Measurements from ENCODE around the gene INTS11. TPM values are rescaled to one million over a fixed set of nuclear protein-coding genes. Genes with fewer than 3 reads are reported as not detected.

INTS11 gene
- total RNA-seq, 4 donors from 2014 or later = 61.5 to 82.0 (median 63.6) TPM

- DNase-seq = no peak
- Histone ChIP-seq H3K4me1 (peaks cover 23 to 67% (median 37%) of the 10 kb centered on the region in 3 donors), H3K36me3 (no peaks in the 10 kb centered on the region), H3K9me3 (no peaks in the 10 kb centered on the region), H3K4me3 (no peak overlapping the region), H3K27me3 (peaks cover 0 to 60% (median under 1%) of the 10 kb centered on the region in 4 donors), H3K27ac (peak overlapping the region; percentile 65 to 92 (median 85))
- intact Hi-C loops (cut with DNase I) = no loop called here
- 77 to 80% methylated on average over 14 of the region's 20 CpGs for whole genome bisulfite sequencing, 2 donors
- no peak for TF ChIP-seq CTCF (IDR thresholded peaks at IDR 0.05)
- TF ChIP-seq POLR2A (IDR thresholded peaks at IDR 0.05) = no peak
These were observed 36.2 kb upstream of the INTS11 start for GRCh38 chr1:1360506-1361169.

- no peaks in the 10 kb centered on the region for H3K36me3 ChIP-seq
- TF ChIP-seq CTCF (IDR thresholded peaks at IDR 0.05) = no peak
- no peak for TF ChIP-seq POLR2A (IDR thresholded peaks at IDR 0.05)
- no peaks in the 10 kb centered on the region for H3K9me3 ChIP-seq
- peak overlapping the region in 1 of 4 donors; percentile 12 for H3K4me3 ChIP-seq
- DNase-seq = no peak
- intact Hi-C loops (cut with DNase I) = no loop called here
- peak overlapping the region; percentile 65 to 92 (median 85) for H3K27ac ChIP-seq
- WGBS, 2 donors = 30 to 43% methylated on average over 6 to 7 of the region's 28 CpGs
- peaks cover 31 to 75% (median 37%) of the 10 kb centered on the region in 3 donors for H3K4me1 ChIP-seq
- H3K27me3 ChIP-seq = peaks cover 0 to 68% (median 4%) of the 10 kb centered on the region in 4 donors
These were observed 35.4 kb upstream of the INTS11 start for GRCh38 chr1:1359664-1360468.

GRCh38 chr1:1359308-1359663, 34.8 kb upstream of the INTS11 start:
- WGBS, 2 donors = 80% methylated on average over 1 to 2 of the region's 6 CpGs
- Histone ChIP-seq H3K4me1 (peaks cover 35 to 81% (median 37%) of the 10 kb centered on the region in 3 donors), H3K27me3 (peaks cover 0 to 73% (median 6%) of the 10 kb centered on the region in 4 donors), H3K36me3 (peaks cover 0 to 3% (median 0%) of the 10 kb centered on the region in 3 donors), H3K27ac (peak overlapping the region; percentile 65 to 92 (median 85)), H3K9me3 (no peaks in the 10 kb centered on the region), H3K4me3 (peak overlapping the region in 1 of 4 donors; percentile 61)
- DNase-seq = no peak
- TF ChIP-seq CTCF (IDR thresholded peaks at IDR 0.05) (no peak), POLR2A (IDR thresholded peaks at IDR 0.05) (no peak)
- intact Hi-C loops (cut with DNase I) = no loop called here

GRCh38 chr1:1358433-1359271, 34.2 kb upstream of the INTS11 start, which contains the start of gene MXRA8:
Gene MXRA8, minus strand, starts transcription at chr1:1358555. Its CDS starts 51 bp downstream, at chr1:1358504.
- peaks cover 42 to 87% (median 44%) of the 10 kb centered on the region in 3 donors for H3K4me1 ChIP-seq
- no peak for DNase-seq
- peak within 1 kb of the TSS; percentile 65 to 92 (median 85) for H3K27ac ChIP-seq
- H3K36me3 ChIP-seq = peaks cover 0 to 3% (median 0%) of the 10 kb centered on the region in 3 donors
- peaks cover 0 to 80% (median 9%) of the 10 kb centered on the region in 4 donors for H3K27me3 ChIP-seq
- H3K4me3 ChIP-seq = peak within 1 kb of the TSS; percentile 16 to 61 (median 46)
- WGBS, 2 donors = 0% methylated on average over 2 of the region's 29 CpGs; no CpG with 5 or more reads in 1 of the 2 donors
- TF ChIP-seq POLR2A (IDR thresholded peaks at IDR 0.05) (peak in 1 of 4 donors; percentile 35), CTCF (IDR thresholded peaks at IDR 0.05) (no peak)
- H3K9me3 ChIP-seq = no peaks in the 10 kb centered on the region
- intact Hi-C loops (cut with DNase I) = no loop called here
